ENCODE results near the gene CNOT3.

Gene CNOT3

GRCh38 chr19:54158812-54159351, 21.3 kb downstream of the CNOT3 start (continued):
- no peak for TF ChIP-seq CTCF (tag by site-specific recombination; IDR thresholded peaks at IDR 0.05)

GRCh38 chr19:54159352-54160181, 22.0 kb downstream of the CNOT3 start, which contains the start of gene LENG1:
Gene LENG1, minus strand, starts transcription at chr19:54159721. Its CDS starts 26 bp downstream, at chr19:54159695.
- H3K9me3 ChIP-seq (ENCODE audit: control insufficient read depth, insufficient read depth, low read depth, low read length) = no peaks in the 10 kb centered on the region
- peak within 1 kb of the TSS; percentile 96 for H3K4me3 ChIP-seq (ENCODE audit: low read depth, low read length)
- POLR2A ChIA-PET = interaction anchor here (1.3 to 3.2 kb wide), 11 partner anchors 9 to 50 kb away, joined by 4 to 60 read pairs (median 11); partner anchors contain the start of genes CNOT3, MBOAT7, PRPF31 and RPS9
- peaks cover 4% of the 10 kb centered on the region; the same call in 1 of the 2 replicates for H3K4me1 ChIP-seq (ENCODE audit: control insufficient read depth, insufficient read depth, low read length)
- peaks cover 12 to 33% of the 10 kb centered on the region in 2 experiments for H3K36me3 ChIP-seq (ENCODE audit: control insufficient read depth in 2 of 2, insufficient read depth in 1 of 2, low read length in 2 of 2)
- CTCF ChIA-PET = interaction anchor here (0.7 to 1.9 kb wide), 8 partner anchors 9 to 231 kb away, joined by 3 to 15 read pairs (median 4); partner anchors contain the start of gene CNOT3
- H3K27ac ChIP-seq (ENCODE audit: extremely low read depth, low read depth, low read length) = peak within 1 kb of the TSS; percentile 78
- TF ChIP-seq GFI1B (tag by site-specific recombination; IDR thresholded peaks at IDR 0.05) = 0 out of 2 replicates have a peak, but pooled peaks have one; percentile 23
- TF ChIP-seq ZSCAN30 (tag by site-specific recombination; IDR thresholded peaks at IDR 0.05) = peak; percentile 58
- TF ChIP-seq SCRT2 (tag by site-specific recombination; IDR thresholded peaks at IDR 0.05) = no peak
- no peak for TF ChIP-seq ZNF239 (tag by site-specific recombination; IDR thresholded peaks at IDR 0.05)
- no peak for TF ChIP-seq ZNF280C (tag by site-specific recombination; IDR thresholded peaks at IDR 0.05)
- TF ChIP-seq ZNF2 (tag by site-specific recombination; IDR thresholded peaks at IDR 0.05) = no peak; the same call in 1 of the 2 replicates
- TF ChIP-seq ZNF184 (tag by site-specific recombination; IDR thresholded peaks at IDR 0.05) = no peak
- no peak for TF ChIP-seq ZNF488 (tag by site-specific recombination; IDR thresholded peaks at IDR 0.05)
- TF ChIP-seq OSR2 (tag by site-specific recombination; IDR thresholded peaks at IDR 0.05) = no peak
- peak; percentile 93 for TF ChIP-seq ZBTB11 (tag by site-specific recombination; conservative IDR thresholded peaks at IDR 0.05; ENCODE audit: low read depth)
- no peak for TF ChIP-seq ZBTB49 (tag by site-specific recombination; IDR thresholded peaks at IDR 0.05; ENCODE audit: low read depth)
- TF ChIP-seq ZNF280D (tag by site-specific recombination; IDR thresholded peaks at IDR 0.05) = no peak
- no peak for TF ChIP-seq WT1 (tag by site-specific recombination; IDR thresholded peaks at IDR 0.05)
- peak; percentile 84; the same call in 1 of the 2 replicates for TF ChIP-seq ZNF121 (tag by site-specific recombination; IDR thresholded peaks at IDR 0.05)
- TF ChIP-seq MEIS1 (CRISPR knock-in tag; IDR thresholded peaks at IDR 0.05; ENCODE audit: borderline replicate concordance) = no peak
- TF ChIP-seq ZNF169 (tag by site-specific recombination; IDR thresholded peaks at IDR 0.05) = no peak
- no peak for TF ChIP-seq ZNF175 (tag by site-specific recombination; IDR thresholded peaks at IDR 0.05)
- TF ChIP-seq ZNF114 (tag by site-specific recombination; IDR thresholded peaks at IDR 0.05) = no peak
